ENCODE measurements around the gene SNX5.

Gene SNX5

GRCh38 chr20:17936761-17937732, 31.5 kb downstream of the SNX5 start:
- no peak for TF ChIP-seq CTCF (IDR thresholded peaks at IDR 0.05)
- no peak for TF ChIP-seq ZFX (IDR thresholded peaks at IDR 0.05; ENCODE audit: borderline replicate concordance)
- H3K27ac ChIP-seq: no peak overlapping the region

GRCh38 chr20:17936286-17936760, 32.3 kb downstream of the SNX5 start:
- no peak overlapping the region for H3K27ac ChIP-seq
- TF ChIP-seq CTCF (IDR thresholded peaks at IDR 0.05): no peak
- TF ChIP-seq ZFX (IDR thresholded peaks at IDR 0.05; ENCODE audit: borderline replicate concordance): no peak

- TF ChIP-seq ZFX (IDR thresholded peaks at IDR 0.05; ENCODE audit: borderline replicate concordance): no peak
- TF ChIP-seq CTCF (IDR thresholded peaks at IDR 0.05): no peak
- H3K27ac ChIP-seq: no peak overlapping the region
Observed at GRCh38 chr20:17935761-17936160, 32.8 kb downstream of the SNX5 start.

GRCh38 chr20:17935186-17935585, 33.4 kb downstream of the SNX5 start:
- no peak overlapping the region for H3K27ac ChIP-seq
- TF ChIP-seq ZFX (IDR thresholded peaks at IDR 0.05; ENCODE audit: borderline replicate concordance) (no peak), CTCF (IDR thresholded peaks at IDR 0.05) (no peak)

- H3K27ac ChIP-seq: no peak overlapping the region
Observed at GRCh38 chr20:17934141-17934862, 34.3 kb downstream of the SNX5 start.

GRCh38 chr20:17933711-17934110, 34.9 kb downstream of the SNX5 start:
- no peak overlapping the region for H3K27ac ChIP-seq
- no peak for TF ChIP-seq CTCF (IDR thresholded peaks at IDR 0.05)
- no peak for TF ChIP-seq ZFX (IDR thresholded peaks at IDR 0.05; ENCODE audit: borderline replicate concordance)

More at GRCh38 chr20:17934141-17934862, 34.3 kb downstream of the SNX5 start:
- no peak for TF ChIP-seq ZFX (IDR thresholded peaks at IDR 0.05; ENCODE audit: borderline replicate concordance)
- TF ChIP-seq CTCF (IDR thresholded peaks at IDR 0.05): no peak
